Activated T-helper 2 cell treated with anti-CD3 and anti-CD28 coated beads, Interferon-gamma antibody, Interleukin-2, Interleukin-4, amounts not matched to agents 10 μg/mL and 5 μg/mL and 100 μg/mL, durations not matched to agents 14 hours and 24 hours and 36 hours (primary cell): ENCODE data around the gene LPCAT4. TPM values are rescaled to one million over a fixed set of nuclear protein-coding genes. Genes with fewer than 3 reads are reported as not detected.

ENCODE experiments used
- DNase-seq: peaks from one replicate; pipeline ENCODE4 v3.0.0; 2021; ENCODE audit warnings: low spot score
- H3K27ac Mint-ChIP-seq: one replicate; pipeline ENCODE4 v1.8.0; 2021; ENCODE audit warnings: mixed read lengths
- H3K27me3 Mint-ChIP-seq: one replicate; pipeline ENCODE4 v1.8.0; 2021; ENCODE audit warnings: low read depth, mixed read lengths
- H3K36me3 Mint-ChIP-seq: one replicate; pipeline ENCODE4 v1.8.0; 2021; ENCODE audit warnings: low read depth, mixed read lengths
- H3K4me1 Mint-ChIP-seq: one replicate; pipeline ENCODE4 v1.8.0; 2021; ENCODE audit warnings: low read depth, mixed read lengths
- H3K4me3 Mint-ChIP-seq: one replicate; pipeline ENCODE4 v1.8.0; 2021; ENCODE audit warnings: low read depth, mild to moderate bottlenecking, moderate library complexity, mixed read lengths
- H3K9me3 Mint-ChIP-seq: one replicate; pipeline ENCODE4 v1.8.0; 2021; ENCODE audit warnings: mixed read lengths
- intact Hi-C: fragments of 100-400 bp; cut with micrococcal nuclease; formaldehyde crosslinking; loops from one replicate; pipeline ENCODE4 v1.15.1; 2023
- total RNA-seq: library from RNA; stranded (reverse); gene quantifications from 2 replicates; pipeline ENCODE4 v1.2.3, GENCODE V29; 2022

LPCAT4 gene
- total RNA-seq, 1 donor from 2014 or later: 70.9 TPM

- Mint-ChIP-seq H3K4me1 (peaks cover 68% of the 10 kb centered on the region), H3K4me3 (peak overlapping the region; percentile 1), H3K36me3 (peaks cover 5% of the 10 kb centered on the region), H3K9me3 (no peaks in the 10 kb centered on the region), H3K27me3 (no peaks in the 10 kb centered on the region), H3K27ac (peak overlapping the region; percentile 22)
- intact Hi-C loops: loop anchor here (5.0 to 10.0 kb wide), 4 partner anchors 37 to 662 kb away; partner anchors contain the start of genes GOLGA8A, GOLGA8B and LPCAT4
- no peak for DNase-seq
These were observed 36.7 kb downstream of the LPCAT4 start for GRCh38 chr15:34330279-34330678.

GRCh38 chr15:34329006-34329405, 38.0 kb downstream of the LPCAT4 start:
- DNase-seq: no peak
- intact Hi-C loops: no loop called here
- H3K9me3 Mint-ChIP-seq: no peaks in the 10 kb centered on the region
- peak overlapping the region; percentile 88 for H3K27ac Mint-ChIP-seq
- peak overlapping the region; percentile 57 for H3K4me3 Mint-ChIP-seq
- peaks cover 5% of the 10 kb centered on the region for H3K36me3 Mint-ChIP-seq
- no peaks in the 10 kb centered on the region for H3K27me3 Mint-ChIP-seq
- H3K4me1 Mint-ChIP-seq: peaks cover 62% of the 10 kb centered on the region

GRCh38 chr15:34327906-34328305, 39.1 kb downstream of the LPCAT4 start:
- peak overlapping the region; percentile 57 for H3K27ac Mint-ChIP-seq
- no peaks in the 10 kb centered on the region for H3K9me3 Mint-ChIP-seq
- H3K4me3 Mint-ChIP-seq: peak overlapping the region; percentile 43
- no peaks in the 10 kb centered on the region for H3K27me3 Mint-ChIP-seq
- intact Hi-C loops: no loop called here
- peaks cover 61% of the 10 kb centered on the region for H3K4me1 Mint-ChIP-seq
- DNase-seq: no peak
- H3K36me3 Mint-ChIP-seq: peaks cover 14% of the 10 kb centered on the region

GRCh38 chr15:34325368-34325767, 41.6 kb downstream of the LPCAT4 start:
- H3K36me3 Mint-ChIP-seq: peaks cover 19% of the 10 kb centered on the region
- H3K9me3 Mint-ChIP-seq: no peaks in the 10 kb centered on the region
- no peak overlapping the region for H3K4me3 Mint-ChIP-seq
- intact Hi-C loops: no loop called here
- H3K27ac Mint-ChIP-seq: no peak overlapping the region
- no peak for DNase-seq
- H3K27me3 Mint-ChIP-seq: no peaks in the 10 kb centered on the region
- H3K4me1 Mint-ChIP-seq: peaks cover 51% of the 10 kb centered on the region

- H3K27me3 Mint-ChIP-seq: no peaks in the 10 kb centered on the region
- peaks cover 51% of the 10 kb centered on the region for H3K4me1 Mint-ChIP-seq
- H3K36me3 Mint-ChIP-seq: peaks cover 23% of the 10 kb centered on the region
- no peaks in the 10 kb centered on the region for H3K9me3 Mint-ChIP-seq
- H3K4me3 Mint-ChIP-seq: no peak overlapping the region
- intact Hi-C loops: no loop called here
- no peak for DNase-seq
- H3K27ac Mint-ChIP-seq: peak overlapping the region; percentile 33
These were observed 42.1 kb downstream of the LPCAT4 start for GRCh38 chr15:34324933-34325332.

- H3K36me3 Mint-ChIP-seq: peaks cover 23% of the 10 kb centered on the region
- intact Hi-C loops: no loop called here
- no peak overlapping the region for H3K27ac Mint-ChIP-seq
- peaks cover 45% of the 10 kb centered on the region for H3K4me1 Mint-ChIP-seq
- no peaks in the 10 kb centered on the region for H3K9me3 Mint-ChIP-seq
- no peak overlapping the region for H3K4me3 Mint-ChIP-seq
- H3K27me3 Mint-ChIP-seq: no peaks in the 10 kb centered on the region
- DNase-seq: no peak
These were observed 43.8 kb downstream of the LPCAT4 start for GRCh38 chr15:34323217-34323616.

GRCh38 chr15:34318277-34319079, 48.5 kb downstream of the LPCAT4 start:
- peaks cover 35% of the 10 kb centered on the region for H3K36me3 Mint-ChIP-seq
- intact Hi-C loops: loop anchor here (1.0 kb wide), 2 partner anchors 16 to 49 kb away; partner anchors contain the start of gene LPCAT4
- H3K27ac Mint-ChIP-seq: peak overlapping the region; percentile 95
- DNase-seq: no peak
- H3K4me3 Mint-ChIP-seq: peak overlapping the region; percentile 95
- no peaks in the 10 kb centered on the region for H3K9me3 Mint-ChIP-seq
- no peaks in the 10 kb centered on the region for H3K27me3 Mint-ChIP-seq
- H3K4me1 Mint-ChIP-seq: peaks cover 55% of the 10 kb centered on the region

GRCh38 chr15:34314491-34315490, 52.2 kb downstream of the LPCAT4 start:
- H3K4me1 Mint-ChIP-seq: peaks cover 49% of the 10 kb centered on the region
- intact Hi-C loops: no loop called here

GRCh38 chr15:34311563-34311962, 55.4 kb downstream of the LPCAT4 start:
- Mint-ChIP-seq H3K4me3 (no peak overlapping the region), H3K36me3 (peaks cover 35% of the 10 kb centered on the region), H3K4me1 (peaks cover 39% of the 10 kb centered on the region), H3K27me3 (no peaks in the 10 kb centered on the region), H3K27ac (no peak overlapping the region), H3K9me3 (peaks cover 3% of the 10 kb centered on the region)
- DNase-seq: no peak
- intact Hi-C loops: no loop called here

More at GRCh38 chr15:34314491-34315490, 52.2 kb downstream of the LPCAT4 start:
- peak overlapping the region; percentile 21 for H3K27ac Mint-ChIP-seq
- H3K36me3 Mint-ChIP-seq: peaks cover 24% of the 10 kb centered on the region
- no peak overlapping the region for H3K4me3 Mint-ChIP-seq
- no peaks in the 10 kb centered on the region for H3K9me3 Mint-ChIP-seq
- no peak for DNase-seq
- H3K27me3 Mint-ChIP-seq: no peaks in the 10 kb centered on the region

Other genes with a start within 250 kb of the LPCAT4 start
- gene KATNBL1, start 157.1 kb downstream of the LPCAT4 start, total RNA-seq: 42.0 and 42.3 TPM in 2 replicates
- gene EMC4, start 142.2 kb downstream of the LPCAT4 start, total RNA-seq: 90.4 and 97.3 TPM in 2 replicates
- gene SLC12A6, start 29.4 kb downstream of the LPCAT4 start, total RNA-seq: 16.6 and 17.0 TPM in 2 replicates
- 227 and 232 TPM in 2 replicates for gene NOP10, start 24.1 kb downstream of the LPCAT4 start, total RNA-seq
- not detected in 2 replicates for gene NUTM1, start 23.9 kb downstream of the LPCAT4 start, total RNA-seq
- gene GOLGA8A, start 70.6 kb upstream of the LPCAT4 start, total RNA-seq: 238 and 258 TPM in 2 replicates
- gene GOLGA8B, start 216.5 kb upstream of the LPCAT4 start, total RNA-seq: 215 and 222 TPM in 2 replicates